HEK293T (cell line): ENCODE results near the gene HEBP2.

ENCODE experiments used
- BHLHE40 ChIP-seq: fragments of 450-650 bp; IDR thresholded peaks from 2 replicates; pipeline ENCODE4 v1.6.1; 2016; ENCODE audit warnings: mild to moderate bottlenecking, moderate library complexity, borderline replicate concordance
- FOXA1 ChIP-seq: fragments of 450-650 bp; IDR thresholded peaks from 2 replicates; pipeline ENCODE4 v1.6.1; 2016; ENCODE audit warnings: mild to moderate bottlenecking
- FOXK2 ChIP-seq: fragments of 450-650 bp; IDR thresholded peaks from 2 replicates; pipeline ENCODE4 v1.6.1; 2016; ENCODE audit warnings: mild to moderate bottlenecking
- FOXM1 ChIP-seq: fragments of 450-650 bp; IDR thresholded peaks from 2 replicates; pipeline ENCODE4 v1.6.1; 2017; ENCODE audit warnings: mild to moderate bottlenecking, borderline replicate concordance
- HDGF ChIP-seq: fragments of 450-650 bp; IDR thresholded peaks from 2 replicates; pipeline ENCODE4 v1.6.1; 2017; ENCODE audit warnings: antibody characterized with exemption, borderline replicate concordance
- LEF1 ChIP-seq: fragments of 450-650 bp; IDR thresholded peaks from 2 replicates; pipeline ENCODE4 v1.6.1; 2017; ENCODE audit warnings: mild to moderate bottlenecking, borderline replicate concordance
- SP1 ChIP-seq: fragments of 450-650 bp; IDR thresholded peaks from 2 replicates; pipeline ENCODE4 v1.6.1; 2017
- SUZ12 ChIP-seq: fragments of 450-650 bp; IDR thresholded peaks from 2 replicates; pipeline ENCODE4 v1.6.1; 2016; ENCODE audit warnings: mild to moderate bottlenecking
- ZNF384 ChIP-seq: fragments of 450-650 bp; IDR thresholded peaks from 2 replicates; pipeline ENCODE4 v1.6.1; 2016

- no peak for TF ChIP-seq SP1
- TF ChIP-seq SUZ12: no peak
- TF ChIP-seq LEF1: no peak
- TF ChIP-seq FOXA1: no peak
- no peak for TF ChIP-seq FOXK2
- no peak for TF ChIP-seq HDGF
- no peak for TF ChIP-seq BHLHE40
- no peak for TF ChIP-seq ZNF384
- TF ChIP-seq FOXM1: no peak
Observed at GRCh38 chr6:138419766-138420165, 15.7 kb downstream of the HEBP2 start.
